Mucosa of descending colon (tissue), 3 donors: ENCODE measurements around the gene MAP7. TPM values are rescaled to one million over a fixed set of nuclear protein-coding genes. Genes with fewer than 3 reads are reported as not detected.

Source experiments
- ATAC-seq: fragments of 200-7000 bp; cut with Tn5 transposase; one replicate; pipeline ENCODE4 v1.9.1; 2020; ENCODE audit warnings: mild to moderate bottlenecking, moderate library complexity
- DNase-seq, 3 donors: peaks; one replicate each; pipeline ENCODE4 v3.0.0-alpha.2; 2020
- H3K36me3 ChIP-seq: fragments of 200-600 bp; one replicate; pipeline ENCODE4 v1.8.0; 2021; ENCODE audit warnings: low read depth, mild to moderate bottlenecking
- H3K4me1 ChIP-seq: fragments of 200-600 bp; one replicate; pipeline ENCODE4 v1.8.0; 2021; ENCODE audit warnings: low read depth, mild to moderate bottlenecking
- H3K4me3 ChIP-seq: fragments of 200-600 bp; one replicate; pipeline ENCODE4 v1.8.0; 2021; ENCODE audit warnings: mild to moderate bottlenecking
- H3K9me3 ChIP-seq: fragments of 200-600 bp; one replicate; pipeline ENCODE4 v1.8.0; 2021; ENCODE audit warnings: mild to moderate bottlenecking
- intact Hi-C, 2 donors: fragments of 100-400 bp; cut with DNase I in 1 of 2; cut with micrococcal nuclease in 1 of 2; formaldehyde crosslinking; loops; one replicate each; pipeline versions ENCODE4 v1.11.0 to v1.11.1; 2022; cut with DNase I, micrococcal nuclease
- long read RNA-seq, 2 donors: library from polyadenylated mRNA; unstranded; transcript quantifications; one replicate each; pipeline ENCODE4 v2.0.0, GENCODE V29; 2019 to 2021
- total RNA-seq, 3 donors: library from RNA; stranded (reverse); fragmentation: NEBNext Ultra II Directional in 2 of 3; extraction: Animal tissue kit (Norgen Biotek cat#: 25700) in 2 of 3; gene quantifications; one replicate each; pipeline versions ENCODE4 v1.2.1 to v1.2.4, GENCODE V29; 2021 to 2023
- TF ChIP-seq, protein P1 (sequence below): fragments of 200-600 bp; IDR thresholded peaks from one replicate; pipeline ENCODE4 v1.8.0; 2022; ENCODE audit warnings: antibody characterized with exemption, mild to moderate bottlenecking
- donor health status: DM: no; HTN: no; CAD: no; lungs with moderate emphysema.
- donor health status: DM: no; HTN: no; CAD: no.
- donor health status: DM: no; HTN: yes; CAD: no.

Gene MAP7
- 10 to 100 TPM; 28.4 to 80.5 (median 68.6) TPM for total RNA-seq
- long read RNA-seq, donor 1, full-length matches to known transcripts, result 28 of 42 reads
- long read RNA-seq, donor 1, partial matches to known transcripts, result 14 of 42 reads
- long read RNA-seq, donor 1, other reads (novel, unspliced or antisense), result 0 of 42 reads
- long read RNA-seq, donor 2, full-length matches to known transcripts, result 14 of 28 reads
- long read RNA-seq, donor 2, partial matches to known transcripts, result 13 of 28 reads
- long read RNA-seq, donor 2, other reads (novel, unspliced or antisense), result 1 of 28 reads

DNA sequence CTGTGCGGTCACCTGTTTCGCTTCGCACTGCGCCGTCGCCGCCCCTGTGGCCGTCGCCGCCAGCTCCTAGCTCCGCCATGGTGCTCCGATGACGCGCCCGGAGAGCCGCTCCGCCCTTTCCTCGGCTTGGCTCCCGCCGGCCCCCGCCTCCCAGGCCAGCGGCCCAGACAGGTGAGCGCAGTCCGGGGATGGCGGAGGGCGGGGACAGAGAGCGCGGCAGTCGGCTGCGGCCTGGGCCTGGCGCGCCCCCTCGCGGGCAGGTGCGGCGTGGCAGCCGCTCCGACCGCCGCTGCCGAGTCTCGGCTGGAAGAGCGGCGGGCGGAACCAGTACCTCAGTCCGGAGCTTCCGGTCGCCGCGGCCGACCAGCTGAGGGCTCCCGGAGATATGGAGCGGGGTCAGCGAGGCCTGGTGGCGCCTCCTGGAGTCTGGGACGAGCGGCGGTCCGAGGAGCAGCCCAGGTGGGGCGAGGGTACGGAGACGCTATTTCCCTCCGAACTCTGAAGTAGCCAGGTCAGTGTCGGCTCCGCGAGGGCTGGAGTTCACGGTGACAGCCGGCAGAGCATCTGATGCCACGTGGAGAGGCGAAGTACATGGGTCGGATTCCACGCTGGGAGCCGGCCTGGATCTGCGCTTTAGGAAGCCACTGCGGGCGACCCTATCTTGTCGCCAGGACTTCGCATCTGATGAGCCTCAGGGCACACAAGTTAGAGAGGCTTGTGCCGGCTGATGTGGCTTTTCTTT is at the start of gene MAP7:
MAP7 (minus strand) TSS at position 93 of the 742 bp plus-strand sequence; CDS start at position 79, 14 bp downstream.
- peak; percentile 94 for ATAC-seq
- Histone ChIP-seq H3K4me3 (peak within 1 kb of the TSS; percentile 66), H3K9me3 (no peaks in the 10 kb centered on the region), H3K4me1 (peaks cover 18% of the 10 kb centered on the region), H3K36me3 (no peaks in the 10 kb centered on the region)
- intact Hi-C loops, result no loop called here
- peak; percentile 91 to 95 (median 91) for DNase-seq
- TF ChIP-seq, protein P1, sequence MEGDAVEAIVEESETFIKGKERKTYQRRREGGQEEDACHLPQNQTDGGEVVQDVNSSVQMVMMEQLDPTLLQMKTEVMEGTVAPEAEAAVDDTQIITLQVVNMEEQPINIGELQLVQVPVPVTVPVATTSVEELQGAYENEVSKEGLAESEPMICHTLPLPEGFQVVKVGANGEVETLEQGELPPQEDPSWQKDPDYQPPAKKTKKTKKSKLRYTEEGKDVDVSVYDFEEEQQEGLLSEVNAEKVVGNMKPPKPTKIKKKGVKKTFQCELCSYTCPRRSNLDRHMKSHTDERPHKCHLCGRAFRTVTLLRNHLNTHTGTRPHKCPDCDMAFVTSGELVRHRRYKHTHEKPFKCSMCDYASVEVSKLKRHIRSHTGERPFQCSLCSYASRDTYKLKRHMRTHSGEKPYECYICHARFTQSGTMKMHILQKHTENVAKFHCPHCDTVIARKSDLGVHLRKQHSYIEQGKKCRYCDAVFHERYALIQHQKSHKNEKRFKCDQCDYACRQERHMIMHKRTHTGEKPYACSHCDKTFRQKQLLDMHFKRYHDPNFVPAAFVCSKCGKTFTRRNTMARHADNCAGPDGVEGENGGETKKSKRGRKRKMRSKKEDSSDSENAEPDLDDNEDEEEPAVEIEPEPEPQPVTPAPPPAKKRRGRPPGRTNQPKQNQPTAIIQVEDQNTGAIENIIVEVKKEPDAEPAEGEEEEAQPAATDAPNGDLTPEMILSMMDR, result peak; percentile 96

DNA sequence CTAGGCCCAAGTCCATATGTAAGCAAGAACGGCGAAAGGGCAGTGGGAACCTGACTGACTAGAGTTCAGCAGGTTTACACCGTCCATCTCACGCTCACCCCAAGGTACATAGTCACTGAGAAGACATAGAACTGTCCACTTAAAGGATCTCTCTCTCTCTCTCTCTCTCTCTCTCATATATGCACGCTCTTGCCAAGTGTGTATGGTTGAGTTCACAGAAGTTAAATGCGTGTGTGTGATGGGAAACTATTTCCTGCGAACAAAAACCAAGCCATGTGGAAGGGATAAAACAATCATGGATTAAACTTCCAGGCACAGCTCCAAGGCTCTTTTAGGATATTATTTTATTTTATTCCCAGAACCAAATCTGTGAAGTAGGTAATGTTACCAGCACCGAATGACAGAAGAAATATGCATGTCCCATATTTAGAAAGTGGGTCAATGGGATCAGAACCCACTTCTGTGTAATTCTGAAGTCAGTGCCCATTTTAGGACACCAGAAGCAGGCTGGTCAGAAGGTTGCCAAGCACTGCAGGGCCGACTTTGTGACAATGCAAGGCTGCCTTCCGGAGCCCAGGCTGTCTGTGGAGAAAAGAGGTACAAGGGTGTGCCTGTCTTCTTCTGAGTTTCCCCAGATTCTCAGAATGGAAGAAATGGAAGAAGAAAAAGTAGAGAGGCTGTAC is 49.2 kb upstream of the MAP7 start:
- DNase-seq (no peak), ATAC-seq (no peak)
- Histone ChIP-seq H3K9me3 (no peaks in the 10 kb centered on the region), H3K4me1 (no peaks in the 10 kb centered on the region), H3K4me3 (no peak overlapping the region), H3K36me3 (no peaks in the 10 kb centered on the region)
- TF ChIP-seq, protein P1, result no peak
- intact Hi-C loops, result no loop called here

DNA sequence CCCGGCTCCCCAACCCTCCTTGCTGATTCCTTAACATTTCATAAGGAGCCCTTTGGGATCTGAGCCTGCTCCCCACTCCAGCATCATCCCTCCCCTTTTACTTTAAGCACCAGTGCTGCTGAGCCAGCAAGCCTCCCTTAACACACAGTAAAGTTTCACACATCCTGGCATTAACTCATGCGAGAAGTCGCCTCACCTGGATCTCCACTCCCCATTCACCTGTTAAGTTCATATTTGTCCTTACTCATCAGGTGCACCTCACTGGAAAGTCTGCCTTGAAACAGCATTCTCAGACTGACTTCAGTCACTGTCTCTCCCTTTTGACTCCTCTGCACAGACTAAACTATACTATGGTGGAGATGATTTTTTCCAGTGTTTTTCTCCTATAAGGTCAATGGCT is 47.8 kb upstream of the MAP7 start:
- H3K9me3 ChIP-seq, result no peaks in the 10 kb centered on the region
- no peak overlapping the region for H3K4me3 ChIP-seq
- no peaks in the 10 kb centered on the region for H3K4me1 ChIP-seq
- ATAC-seq (no peak), DNase-seq (no peak)
- intact Hi-C loops, result no loop called here
- H3K36me3 ChIP-seq, result no peaks in the 10 kb centered on the region
- TF ChIP-seq, protein P1, result no peak

DNA sequence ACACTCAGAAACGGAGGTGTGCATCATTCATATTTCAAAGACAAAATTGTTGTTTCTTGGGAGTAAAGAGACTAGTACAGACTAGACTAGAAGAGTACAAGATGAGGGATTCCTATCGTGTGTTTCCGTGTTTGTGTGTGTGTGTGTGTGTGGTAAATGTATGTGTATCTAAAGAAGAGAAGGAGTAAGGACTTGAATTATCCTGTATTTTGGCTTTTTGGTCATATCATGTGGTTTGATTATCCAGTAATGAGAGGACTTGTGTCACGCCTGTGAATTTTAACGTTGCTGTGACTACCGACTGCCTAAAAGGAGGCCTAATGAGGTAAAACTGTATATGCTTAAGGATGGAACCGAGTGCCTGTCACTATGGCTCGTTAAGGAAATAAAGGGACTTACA is 44.4 kb upstream of the MAP7 start:
- TF ChIP-seq, protein P1, result no peak
- DNase-seq (no peak), ATAC-seq (no peak)
- intact Hi-C loops, result no loop called here
- Histone ChIP-seq H3K4me1 (no peaks in the 10 kb centered on the region), H3K9me3 (no peaks in the 10 kb centered on the region), H3K36me3 (no peaks in the 10 kb centered on the region), H3K4me3 (no peak overlapping the region)

DNA sequence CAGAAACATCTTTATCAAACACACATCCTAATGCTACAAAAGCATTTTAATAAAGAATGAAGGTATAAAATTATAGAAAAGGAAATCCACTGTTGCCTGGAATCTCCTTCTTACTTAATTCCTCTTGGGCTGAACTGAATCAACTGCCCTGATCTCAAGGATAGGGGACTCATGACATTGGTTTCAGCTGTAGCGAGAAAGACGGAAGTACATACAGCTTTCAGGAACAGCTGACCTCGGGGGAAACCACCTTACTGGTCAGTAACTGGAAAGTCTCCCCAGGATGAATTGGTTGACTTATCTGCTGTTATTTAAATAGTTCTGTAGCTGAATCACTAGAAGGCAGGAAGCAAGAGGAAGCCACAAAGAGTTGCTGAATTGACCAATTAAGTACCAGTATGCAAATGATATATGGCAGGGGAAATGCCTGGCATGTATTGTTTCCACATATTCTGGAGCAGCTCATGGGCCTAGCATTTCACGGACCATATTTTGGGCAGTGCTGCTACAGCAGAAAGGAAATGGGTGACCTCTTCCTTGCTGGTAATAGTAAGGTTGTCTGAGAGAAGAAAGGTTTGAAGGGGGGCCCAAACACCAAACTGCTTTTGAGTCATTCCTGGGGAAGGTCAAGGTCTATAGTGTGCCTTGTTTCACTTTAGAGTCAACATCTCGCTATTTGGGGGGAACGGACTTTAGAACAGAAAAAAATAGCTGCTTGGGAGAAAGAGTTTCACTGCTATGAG is 43.7 kb upstream of the MAP7 start:
- H3K9me3 ChIP-seq, result no peaks in the 10 kb centered on the region
- no peaks in the 10 kb centered on the region for H3K4me1 ChIP-seq
- ATAC-seq (peak; percentile 90), DNase-seq (peak in 1 of 3 donors; percentile 36)
- TF ChIP-seq, protein P1, result no peak
- intact Hi-C loops, result no loop called here
- H3K36me3 ChIP-seq, result no peaks in the 10 kb centered on the region
- H3K4me3 ChIP-seq, result no peak overlapping the region
